ENCODE results near the gene DYNLT1. TPM values are rescaled to one million over a fixed set of nuclear protein-coding genes. Genes with fewer than 3 reads are reported as not detected.

Gene DYNLT1
- total and polyA plus RNA-seq, 7 donors, result 68.7 to 457 (median 118) TPM

GRCh38 chr6:158663625-158664165, 19.2 kb upstream of the DYNLT1 start:
- no peak for TF ChIP-seq POLR2AphosphoS5 (IDR thresholded peaks at IDR 0.05)
- TF ChIP-seq POLR2A (IDR thresholded peaks at IDR 0.05), result no peak
- TF ChIP-seq, protein P1, sequence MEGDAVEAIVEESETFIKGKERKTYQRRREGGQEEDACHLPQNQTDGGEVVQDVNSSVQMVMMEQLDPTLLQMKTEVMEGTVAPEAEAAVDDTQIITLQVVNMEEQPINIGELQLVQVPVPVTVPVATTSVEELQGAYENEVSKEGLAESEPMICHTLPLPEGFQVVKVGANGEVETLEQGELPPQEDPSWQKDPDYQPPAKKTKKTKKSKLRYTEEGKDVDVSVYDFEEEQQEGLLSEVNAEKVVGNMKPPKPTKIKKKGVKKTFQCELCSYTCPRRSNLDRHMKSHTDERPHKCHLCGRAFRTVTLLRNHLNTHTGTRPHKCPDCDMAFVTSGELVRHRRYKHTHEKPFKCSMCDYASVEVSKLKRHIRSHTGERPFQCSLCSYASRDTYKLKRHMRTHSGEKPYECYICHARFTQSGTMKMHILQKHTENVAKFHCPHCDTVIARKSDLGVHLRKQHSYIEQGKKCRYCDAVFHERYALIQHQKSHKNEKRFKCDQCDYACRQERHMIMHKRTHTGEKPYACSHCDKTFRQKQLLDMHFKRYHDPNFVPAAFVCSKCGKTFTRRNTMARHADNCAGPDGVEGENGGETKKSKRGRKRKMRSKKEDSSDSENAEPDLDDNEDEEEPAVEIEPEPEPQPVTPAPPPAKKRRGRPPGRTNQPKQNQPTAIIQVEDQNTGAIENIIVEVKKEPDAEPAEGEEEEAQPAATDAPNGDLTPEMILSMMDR (IDR thresholded peaks at IDR 0.05), result no peak
- TF ChIP-seq EP300 (IDR thresholded peaks at IDR 0.05), result no peak
- 12 to 51% methylated on average over 11 of the region's 11 CpGs for WGBS, 2 donors
- no peaks in the 10 kb centered on the region for H3K27me3 ChIP-seq
- peak overlapping the region in 3 of 4 donors; percentile 25 to 38 (median 32) for H3K4me3 ChIP-seq
- no peaks in the 10 kb centered on the region for H3K9me3 ChIP-seq
- intact Hi-C loops (cut with DNase I), result no loop called here
- peaks cover 0 to 25% (median 4%) of the 10 kb centered on the region in 4 donors for H3K4me1 ChIP-seq
- no peak for DNase-seq
- peak overlapping the region; percentile 54 to 74 (median 65) for H3K27ac ChIP-seq
- H3K36me3 ChIP-seq, result no peaks in the 10 kb centered on the region

GRCh38 chr6:158662954-158663624, 18.5 kb upstream of the DYNLT1 start:
- intact Hi-C loops (cut with DNase I), result no loop called here
- TF ChIP-seq EP300 (IDR thresholded peaks at IDR 0.05) (no peak), POLR2AphosphoS5 (IDR thresholded peaks at IDR 0.05) (peak in 2 of 4 donors; percentile 17 to 35)
- TF ChIP-seq, protein P1 (IDR thresholded peaks at IDR 0.05), result no peak
- Histone ChIP-seq H3K27ac (peak overlapping the region; percentile 54 to 74 (median 65)), H3K36me3 (no peaks in the 10 kb centered on the region), H3K4me3 (peak overlapping the region in 3 of 4 donors; percentile 25 to 38 (median 32)), H3K4me1 (peaks cover 0 to 20% (median 4%) of the 10 kb centered on the region in 4 donors), H3K27me3 (no peaks in the 10 kb centered on the region), H3K9me3 (no peaks in the 10 kb centered on the region)
- 62 to 65% methylated on average over 27 of the region's 27 CpGs for WGBS, 2 donors
- peak; percentile 58 for DNase-seq

DNA sequence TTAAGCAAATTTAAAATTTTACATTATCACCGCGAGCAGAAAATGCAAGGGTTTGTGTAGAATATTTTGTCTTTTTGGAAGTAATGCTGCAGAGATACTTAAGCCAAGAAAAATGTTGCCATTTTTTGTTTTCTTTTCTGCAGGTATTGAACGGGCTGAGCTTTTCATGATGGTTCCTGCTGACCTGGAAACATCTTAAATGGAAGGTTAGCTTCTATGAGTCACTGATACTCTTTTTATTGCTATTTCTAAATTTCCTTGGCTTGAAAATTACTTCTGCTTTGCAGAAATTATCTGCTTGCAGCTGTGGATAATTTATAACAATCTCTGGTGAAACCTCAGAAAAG, 18.0 kb upstream of the DYNLT1 start:
- intact Hi-C loops (cut with DNase I), result no loop called here
- Histone ChIP-seq H3K27me3 (no peaks in the 10 kb centered on the region), H3K27ac (peak overlapping the region; percentile 54 to 74 (median 65)), H3K9me3 (no peaks in the 10 kb centered on the region), H3K36me3 (no peaks in the 10 kb centered on the region), H3K4me3 (peak overlapping the region in 2 of 4 donors; percentile 32 to 38), H3K4me1 (peaks cover 0 to 15% (median 2%) of the 10 kb centered on the region in 4 donors)
- no peak for DNase-seq
- 69 to 75% methylated on average over 3 of the region's 3 CpGs for WGBS, 2 donors
- TF ChIP-seq POLR2AphosphoS5 (IDR thresholded peaks at IDR 0.05) (no peak), EP300 (IDR thresholded peaks at IDR 0.05) (no peak), POLR2A (IDR thresholded peaks at IDR 0.05) (no peak)
- TF ChIP-seq, protein P1 (IDR thresholded peaks at IDR 0.05), result no peak

- intact Hi-C loops (cut with DNase I), result no loop called here
- TF ChIP-seq EP300 (IDR thresholded peaks at IDR 0.05) (no peak), POLR2AphosphoS5 (IDR thresholded peaks at IDR 0.05) (no peak), POLR2A (IDR thresholded peaks at IDR 0.05) (no peak)
- TF ChIP-seq, protein P1 (IDR thresholded peaks at IDR 0.05), result no peak
- H3K4me3 ChIP-seq, result no peak overlapping the region
- no peak overlapping the region for H3K27ac ChIP-seq
- peak; percentile 6 for DNase-seq
- H3K4me1 ChIP-seq, result peaks cover 0 to 15% (median 0%) of the 10 kb centered on the region in 4 donors
- 92 to 98% methylated on average over 3 of the region's 3 CpGs for WGBS, 2 donors
- H3K27me3 ChIP-seq, result no peaks in the 10 kb centered on the region
- H3K9me3 ChIP-seq, result no peaks in the 10 kb centered on the region
- no peaks in the 10 kb centered on the region for H3K36me3 ChIP-seq
Observed at GRCh38 chr6:158661156-158661685, 16.7 kb upstream of the DYNLT1 start.
